Measurements from ENCODE around the gene OR6C6. TPM values are rescaled to one million over a fixed set of nuclear protein-coding genes. Genes with fewer than 3 reads are reported as not detected.
"Not testable (repeated sequence)": the region's sequence is repeated elsewhere in the genome, so short reads cannot be mapped to it uniquely, and the experiment has no call there.

The OR6C6 gene
- not detected for total RNA-seq

DNA sequence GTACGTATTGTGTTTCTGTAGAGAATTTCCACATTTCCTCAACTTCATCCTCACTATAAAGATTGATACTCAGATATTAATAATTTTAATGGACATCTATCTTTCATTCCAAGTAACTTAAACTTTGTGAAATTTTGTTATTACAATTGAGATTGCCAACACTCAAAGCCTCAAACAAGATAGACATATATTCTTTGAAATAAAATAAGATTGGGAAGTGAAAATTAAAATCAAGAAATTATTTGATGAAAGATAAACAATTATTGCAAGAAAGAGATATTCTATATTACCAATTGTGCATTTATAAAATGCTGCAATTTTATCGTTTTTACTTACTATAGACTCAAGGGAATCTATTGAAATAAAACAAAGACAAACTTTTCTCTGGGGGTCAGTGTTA is at the start of gene OR6C6:
OR6C6 (minus strand) TSS at position 101 of the 400 bp plus-strand sequence. CDS start 1,337 bp downstream, outside the sequence.
- no peak for DNase-seq

DNA sequence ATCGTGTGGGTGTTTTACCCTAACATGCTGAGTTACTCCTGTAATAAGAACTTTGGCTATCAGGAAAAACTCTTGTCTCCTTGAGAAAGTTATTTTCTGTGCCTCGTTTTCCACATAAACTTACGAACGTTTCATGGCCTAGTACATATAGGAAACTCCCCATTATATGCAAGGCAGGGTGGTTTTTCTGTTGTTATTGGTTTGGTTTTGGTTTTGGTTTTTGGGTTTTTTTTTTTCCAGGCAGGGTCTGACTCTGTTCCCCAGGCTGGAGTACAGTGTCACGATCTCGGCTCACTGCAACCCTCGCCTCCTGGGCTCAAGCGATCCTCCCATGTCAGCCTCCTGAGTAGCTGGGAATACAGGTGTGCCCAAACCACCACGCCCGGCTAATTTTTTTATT is 39.6 kb upstream of the OR6C6 start:
- no peak for DNase-seq

DNA sequence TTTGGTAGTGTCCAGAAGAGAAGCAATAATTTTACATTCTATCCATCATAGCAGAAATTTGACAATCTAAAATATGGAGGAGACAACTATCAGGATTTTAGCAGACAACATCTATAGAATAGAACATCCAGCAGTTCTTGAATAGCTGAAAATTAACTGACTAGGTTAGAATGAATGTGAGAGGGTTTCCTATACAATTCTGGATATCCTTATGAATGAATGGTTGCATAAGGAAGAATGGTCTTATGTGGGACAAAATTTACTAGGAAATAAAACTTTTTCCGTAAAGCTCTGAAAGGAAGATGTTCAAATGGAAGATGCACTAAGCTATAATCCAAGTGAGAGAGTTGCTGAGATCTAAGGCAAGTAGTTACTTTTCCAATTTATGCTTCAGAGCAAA is 34.1 kb upstream of the OR6C6 start, which contains the start of gene OR6C3:
OR6C3 (plus strand) TSS at position 301 of the 400 bp plus-strand sequence. CDS start 955 bp downstream, outside the sequence.
- no peak for DNase-seq

DNA sequence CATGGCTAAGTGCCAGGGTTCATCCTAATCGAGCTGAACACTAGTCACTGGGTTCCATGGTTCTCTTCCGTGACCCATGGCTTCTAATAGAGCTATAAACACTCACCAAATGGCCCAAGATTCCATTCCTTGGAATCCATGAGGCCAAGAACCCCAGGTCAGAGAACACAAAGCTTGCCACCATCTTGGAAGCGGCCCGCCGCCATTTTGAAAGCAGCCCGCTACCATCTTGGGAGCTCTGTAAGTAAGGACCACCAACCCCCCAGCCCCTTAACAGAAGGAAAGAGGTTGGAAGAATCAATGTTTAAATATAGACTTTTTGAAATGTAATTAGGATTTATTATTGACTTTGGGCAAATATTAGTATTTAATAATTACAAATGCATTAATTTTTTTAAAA is 29.4 kb upstream of the OR6C6 start:
- not testable (repeated sequence) for DNase-seq

DNA sequence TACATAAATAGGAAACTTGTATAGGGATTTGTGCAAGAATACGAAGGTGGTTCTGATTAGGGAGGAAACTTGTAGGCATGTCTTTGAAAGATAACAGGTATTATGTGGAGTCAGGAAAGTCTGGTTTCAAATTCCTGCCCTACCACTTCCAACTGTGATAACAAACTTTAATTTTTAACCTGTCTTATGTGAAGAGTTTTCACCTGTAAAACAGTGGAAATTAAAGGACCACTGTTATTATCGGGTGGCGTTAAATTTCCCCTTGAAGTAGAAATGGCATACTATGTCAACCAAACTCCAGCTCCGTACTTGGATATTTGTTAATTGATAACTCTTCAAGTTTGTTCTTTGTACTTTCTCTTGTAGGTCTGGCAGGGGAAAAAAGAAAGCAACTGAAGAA is 23.8 kb upstream of the OR6C6 start:
- DNase-seq, result no peak

DNA sequence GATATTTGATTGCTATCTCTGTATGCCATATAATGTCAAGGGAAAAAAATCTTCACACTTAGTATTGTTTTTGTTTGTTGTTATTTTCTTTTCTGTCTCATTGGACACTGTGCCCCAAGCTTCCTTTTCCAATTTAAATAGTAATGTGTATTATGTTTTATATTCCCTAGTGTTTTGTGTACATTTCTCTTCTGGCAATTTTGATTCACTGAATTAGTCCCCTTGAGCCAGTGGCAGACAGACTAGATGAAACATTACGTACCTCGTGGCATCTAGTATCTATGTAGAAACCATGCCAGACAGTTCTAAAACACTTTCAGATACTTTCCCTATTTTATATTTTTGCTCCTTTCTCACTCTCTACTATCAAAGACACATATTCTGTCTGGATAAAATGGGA is 17.7 kb upstream of the OR6C6 start, which contains the start of gene OR6C1:
OR6C1 (plus strand) TSS at position 301 of the 400 bp plus-strand sequence. CDS start 6,257 bp downstream, outside the sequence.
- DNase-seq, result no peak

DNA sequence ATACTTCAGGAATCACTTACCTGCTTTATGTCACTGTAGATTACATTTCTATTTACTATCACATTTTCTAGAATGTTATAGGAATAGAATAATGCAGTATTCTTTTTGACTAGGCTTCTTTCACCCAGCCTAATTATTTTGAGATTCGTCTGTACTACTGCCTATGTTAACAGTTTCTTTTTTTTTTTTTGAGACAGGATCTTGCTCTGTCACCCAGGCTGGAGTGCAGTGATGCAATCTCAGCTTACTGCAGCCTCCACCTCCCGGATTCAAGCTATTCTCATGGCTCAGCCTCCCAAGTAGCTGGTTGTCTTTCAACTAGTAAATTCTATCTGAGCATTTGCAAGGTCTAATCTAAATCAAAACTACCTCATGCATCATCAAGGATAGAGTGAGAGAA is 6.4 kb downstream of the OR6C6 start:
- no peak for DNase-seq

DNA sequence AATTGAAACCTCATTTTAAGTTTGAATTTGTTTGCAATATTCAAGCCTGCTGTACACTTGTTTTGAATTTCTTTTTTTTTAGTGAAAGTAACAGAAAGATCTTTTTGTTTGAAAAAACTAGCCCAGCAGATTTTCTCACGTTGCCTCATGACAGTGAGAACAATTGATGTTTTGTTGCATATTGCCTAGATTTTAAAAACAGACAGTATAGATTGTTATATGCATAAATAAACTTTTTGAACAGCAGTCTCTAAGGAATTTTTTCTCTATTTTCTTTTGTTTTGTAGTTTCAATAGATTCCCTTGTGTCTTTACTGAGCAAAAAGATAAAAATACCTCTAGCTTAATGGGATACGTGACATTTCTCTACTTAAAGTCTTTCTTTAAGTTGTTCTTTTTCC is 15.4 kb downstream of the OR6C6 start:
- DNase-seq, result no peak

DNA sequence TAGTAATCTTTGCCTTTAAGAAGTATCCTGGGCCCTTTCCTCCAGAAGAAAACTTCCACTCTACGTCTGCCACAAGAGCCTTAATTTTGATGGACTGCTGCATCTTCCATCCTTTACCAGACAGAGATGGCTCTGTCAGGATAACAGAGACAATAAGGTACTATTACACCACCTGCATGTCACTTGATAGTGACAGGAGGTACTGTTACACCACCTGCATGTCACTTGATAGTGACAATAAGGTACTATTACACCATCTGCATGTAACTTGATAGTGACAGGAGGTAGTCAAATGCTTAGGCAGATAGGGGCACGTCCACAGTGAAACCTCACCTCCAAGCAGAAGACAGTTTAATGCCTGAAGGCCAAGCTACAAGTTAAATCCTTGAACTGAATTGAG is 38.1 kb downstream of the OR6C6 start:
- no peak for DNase-seq

DNA sequence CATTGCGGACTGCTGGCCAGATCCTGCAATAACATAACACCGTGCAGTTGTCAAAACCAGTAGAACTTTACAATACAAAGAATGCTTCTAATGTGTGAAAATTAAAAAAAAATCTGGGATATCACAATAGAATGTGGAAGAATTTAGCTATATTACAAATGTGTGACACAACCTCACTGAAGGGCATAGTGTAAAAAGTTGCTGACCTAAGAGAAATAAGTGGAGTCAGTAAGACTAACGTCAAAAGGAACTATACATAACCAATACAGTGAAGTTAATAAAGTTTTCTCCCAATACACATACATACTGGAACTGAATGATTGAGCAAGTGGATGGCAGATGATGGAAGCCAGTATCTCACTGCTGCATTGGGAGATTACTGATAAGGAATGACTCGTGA is 39.5 kb downstream of the OR6C6 start:
- no peak for DNase-seq

DNA sequence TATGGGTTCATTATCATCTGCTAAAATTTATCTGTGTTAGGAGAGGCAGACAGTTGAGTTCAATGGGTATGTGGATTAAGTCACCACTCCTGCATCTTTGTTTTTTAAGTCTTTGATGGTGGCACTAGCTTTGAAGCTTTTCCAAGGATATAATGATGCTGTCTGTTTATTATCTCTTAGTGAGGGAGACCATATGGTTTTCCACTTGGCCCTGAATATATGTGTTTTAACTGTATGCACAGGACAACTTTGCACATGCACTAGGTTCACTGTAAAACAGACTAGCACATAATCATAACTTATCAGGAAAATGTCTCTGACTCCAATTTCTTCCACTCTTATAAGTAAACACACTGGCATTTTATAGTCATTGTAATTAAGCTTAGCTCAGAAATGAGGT is 43.1 kb downstream of the OR6C6 start:
- no peak for DNase-seq

DNA sequence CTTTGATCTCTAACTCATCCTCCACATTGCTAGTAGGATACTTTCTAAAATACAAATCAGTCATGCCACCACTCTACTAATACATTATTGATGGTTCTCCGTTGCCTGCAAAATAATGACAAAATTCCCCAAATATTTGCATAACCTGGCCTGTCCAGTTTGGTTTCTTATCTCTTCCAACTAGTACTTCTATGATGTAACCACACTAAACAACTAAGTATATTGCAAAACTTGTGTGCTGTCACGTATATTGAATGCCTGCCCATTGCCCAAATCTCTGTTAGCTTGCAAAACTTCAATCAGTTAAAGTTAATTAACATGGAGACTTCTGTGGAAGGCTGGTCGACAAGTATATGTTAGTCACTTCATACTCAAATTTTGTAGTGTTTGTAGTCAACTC is 45.4 kb downstream of the OR6C6 start:
- DNase-seq, result no peak

DNA sequence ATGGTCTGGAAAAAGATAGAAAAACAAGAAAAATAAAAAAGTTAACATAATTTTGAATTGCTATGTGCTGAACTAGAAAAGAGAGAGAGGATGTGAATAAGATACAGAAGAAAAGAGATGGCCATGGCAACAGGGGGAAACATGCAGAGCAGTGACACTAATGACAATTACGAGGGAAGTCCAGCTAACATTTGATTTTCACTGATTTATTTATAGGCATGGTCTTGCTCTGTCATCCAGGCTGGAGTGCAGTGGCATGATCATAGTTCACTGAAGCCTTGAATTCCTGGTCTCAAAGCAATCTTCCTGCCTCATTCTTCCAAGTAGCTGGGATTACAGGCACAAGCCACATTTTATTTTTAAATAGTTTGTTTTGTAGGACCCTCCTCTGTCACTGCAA is 50.2 kb downstream of the OR6C6 start:
- DNase-seq, result no peak

DNA sequence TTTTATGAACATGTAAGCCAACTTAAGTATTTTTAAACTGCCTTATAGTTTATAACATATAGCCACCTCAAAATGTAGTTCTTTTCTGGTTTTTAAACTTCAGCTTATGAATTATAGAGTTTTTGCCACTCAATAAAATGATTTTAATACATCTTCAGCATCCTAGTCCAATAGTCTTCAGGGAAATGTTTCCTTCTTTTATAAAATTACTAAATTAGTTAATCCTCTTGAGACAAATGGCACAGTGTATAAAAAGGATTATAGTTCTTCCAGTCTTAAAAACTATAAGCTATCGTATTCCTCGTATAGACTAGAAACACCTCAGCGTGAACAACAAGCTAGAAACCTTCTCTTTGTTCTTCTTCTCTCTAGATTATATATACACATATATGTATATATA is 52.1 kb downstream of the OR6C6 start, which contains the start of gene OR6C74:
OR6C74 (plus strand) TSS at position 301 of the 400 bp plus-strand sequence. CDS start 2,679 bp downstream, outside the sequence.
- DNase-seq, result no peak

All from effector CD4-positive, alpha-beta T cell (primary cell).